Left kidney (tissue), 2 donors: Measurements from ENCODE around the gene ADCK1. TPM values are rescaled to one million over a fixed set of nuclear protein-coding genes. Genes with fewer than 3 reads are reported as not detected.
"Not testable (repeated sequence)": the region's sequence is repeated elsewhere in the genome, so short reads cannot be mapped to it uniquely, and the experiment has no call there.

Experiments
- DNase-seq: peaks from one replicate; pipeline ENCODE4 v3.0.0-alpha.2; 2013
- polyA plus RNA-seq: library from polyadenylated mRNA; unstranded; fragments of 120-200 nt; gene quantifications from one replicate; pipeline ENCODE4 v1.2.1, GENCODE V29; 2013; ENCODE audit not compliant: insufficient read length

The ADCK1 gene
- polyA plus RNA-seq, 1 donor = 11.9 TPM

DNA sequence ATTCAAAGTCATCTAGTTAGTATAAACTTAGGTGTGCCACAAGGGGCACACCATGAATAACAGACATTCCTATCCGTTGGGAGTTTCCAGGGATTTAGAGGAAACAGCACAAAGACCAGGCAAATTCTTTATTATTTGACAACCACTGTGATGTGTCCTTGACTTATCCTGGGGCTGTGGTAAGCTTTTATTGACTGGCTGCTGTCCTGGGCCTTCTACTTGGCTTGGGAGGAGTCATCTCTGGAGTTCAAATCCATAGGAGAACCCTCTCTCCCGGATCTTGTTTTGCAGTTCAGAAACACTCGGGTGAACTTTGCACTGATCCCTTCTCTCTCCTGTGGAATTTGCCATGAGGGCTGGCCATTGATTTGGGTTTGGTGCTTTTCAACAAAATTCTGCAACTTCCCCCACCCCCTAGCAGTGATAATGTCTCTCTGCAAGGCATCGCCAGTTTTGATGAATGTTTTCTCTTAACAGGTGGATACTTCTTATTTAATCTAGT is 136.3 kb downstream of the ADCK1 start:
- no peak for DNase-seq

DNA sequence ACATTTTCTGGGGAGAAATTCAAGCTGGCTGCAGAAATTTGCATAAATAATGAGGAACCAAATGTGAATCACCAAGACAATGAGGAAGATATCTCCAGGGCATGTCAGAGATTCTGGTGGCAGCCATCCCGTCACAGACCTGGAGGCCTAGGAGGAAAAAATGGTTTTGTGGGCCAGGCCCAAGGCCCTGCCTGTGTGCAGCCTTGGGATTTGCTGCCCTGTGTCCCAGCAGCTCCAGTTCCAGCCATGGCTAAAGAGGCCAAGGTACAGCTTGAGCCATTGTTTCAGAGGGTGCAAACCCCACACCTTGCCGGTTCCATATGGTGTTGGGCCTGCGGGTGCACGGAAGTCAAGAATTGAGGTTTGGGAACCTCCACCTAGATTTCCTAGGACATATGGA is 147.5 kb downstream of the ADCK1 start:
- no peak for DNase-seq

DNA sequence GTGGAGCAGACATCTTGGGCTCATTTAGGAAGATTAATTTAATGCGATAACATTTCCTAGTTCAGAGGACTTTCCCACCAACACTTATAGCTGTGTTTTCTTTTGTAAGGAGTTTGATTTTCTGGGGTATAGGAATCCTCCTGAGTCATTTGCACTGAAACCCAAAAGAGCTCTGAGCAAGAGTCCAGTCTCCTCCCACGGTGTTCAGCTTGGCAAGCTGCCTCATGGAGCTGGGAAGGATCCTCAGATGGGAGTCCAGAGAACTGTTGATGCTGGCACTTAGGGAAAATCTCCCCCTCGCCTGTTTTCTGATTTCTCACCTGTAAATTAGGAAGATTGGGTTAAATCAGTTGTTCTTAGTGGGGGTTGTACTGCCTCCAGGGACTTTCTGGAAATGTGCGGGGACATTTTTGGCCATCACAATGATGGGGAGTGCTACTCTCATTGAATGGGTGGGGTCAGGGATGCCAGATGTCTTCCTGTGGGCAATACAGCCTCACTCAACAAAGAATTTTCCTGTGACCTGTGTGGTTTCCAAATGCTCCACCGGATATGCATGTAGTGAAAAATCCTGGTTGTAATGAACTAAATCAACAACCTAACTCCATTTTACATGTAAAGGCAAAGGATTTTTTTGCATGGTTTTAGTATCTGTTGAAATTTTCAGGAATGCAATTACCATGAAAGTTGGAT is 150.6 kb downstream of the ADCK1 start:
- DNase-seq = no peak

DNA sequence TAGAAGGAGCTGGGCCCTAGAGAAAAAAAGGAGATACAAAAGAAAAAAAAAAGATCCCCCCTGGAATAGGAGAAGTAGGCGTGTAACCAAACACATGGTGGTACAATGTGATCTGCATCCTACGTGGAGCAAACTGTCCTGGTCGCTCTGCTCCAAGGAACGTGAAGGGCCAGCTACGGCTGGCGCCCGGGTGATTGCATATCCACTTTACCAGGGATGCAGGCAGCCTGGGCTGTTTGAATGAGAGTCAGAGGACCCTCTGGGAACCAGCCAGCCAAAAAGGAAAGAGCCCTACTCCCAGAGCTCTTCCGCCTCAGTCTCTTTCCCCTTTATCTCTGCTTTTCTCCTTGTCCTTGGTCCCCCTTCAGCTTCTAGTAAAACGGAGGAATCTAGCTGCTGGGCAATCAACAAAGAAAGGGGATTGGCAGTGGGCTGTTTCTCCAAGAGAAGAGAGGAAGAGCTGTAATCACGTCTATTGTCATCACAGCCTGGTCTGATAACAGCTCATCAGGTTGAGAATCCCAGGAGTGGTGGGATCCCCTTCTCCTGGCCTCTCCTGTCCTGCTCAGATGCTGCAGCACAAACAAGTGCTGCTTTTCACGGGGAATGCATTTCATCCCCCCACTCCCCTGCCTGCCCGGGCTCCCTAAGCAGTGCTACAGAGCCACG is 156.0 kb downstream of the ADCK1 start:
- DNase-seq = no peak

DNA sequence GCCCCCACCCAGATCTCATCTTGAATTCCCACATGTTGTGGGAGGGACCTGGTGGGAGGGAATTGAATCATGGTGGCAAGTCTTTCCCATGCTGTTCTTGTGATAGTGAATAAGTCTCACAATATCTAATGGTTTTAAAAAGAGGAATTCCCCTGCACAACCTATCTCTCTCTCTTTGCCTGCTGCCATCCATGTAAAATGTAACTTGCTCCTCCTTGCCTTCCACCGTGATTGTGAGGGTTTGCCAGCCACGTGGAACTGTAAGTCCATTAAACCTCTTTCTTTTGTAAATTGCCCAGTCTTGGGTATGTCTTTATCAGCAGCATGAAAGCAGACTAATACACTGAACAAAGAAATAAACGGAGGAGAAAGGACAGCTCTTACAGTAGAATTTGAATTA is 159.8 kb downstream of the ADCK1 start:
- DNase-seq = not testable (repeated sequence)

DNA sequence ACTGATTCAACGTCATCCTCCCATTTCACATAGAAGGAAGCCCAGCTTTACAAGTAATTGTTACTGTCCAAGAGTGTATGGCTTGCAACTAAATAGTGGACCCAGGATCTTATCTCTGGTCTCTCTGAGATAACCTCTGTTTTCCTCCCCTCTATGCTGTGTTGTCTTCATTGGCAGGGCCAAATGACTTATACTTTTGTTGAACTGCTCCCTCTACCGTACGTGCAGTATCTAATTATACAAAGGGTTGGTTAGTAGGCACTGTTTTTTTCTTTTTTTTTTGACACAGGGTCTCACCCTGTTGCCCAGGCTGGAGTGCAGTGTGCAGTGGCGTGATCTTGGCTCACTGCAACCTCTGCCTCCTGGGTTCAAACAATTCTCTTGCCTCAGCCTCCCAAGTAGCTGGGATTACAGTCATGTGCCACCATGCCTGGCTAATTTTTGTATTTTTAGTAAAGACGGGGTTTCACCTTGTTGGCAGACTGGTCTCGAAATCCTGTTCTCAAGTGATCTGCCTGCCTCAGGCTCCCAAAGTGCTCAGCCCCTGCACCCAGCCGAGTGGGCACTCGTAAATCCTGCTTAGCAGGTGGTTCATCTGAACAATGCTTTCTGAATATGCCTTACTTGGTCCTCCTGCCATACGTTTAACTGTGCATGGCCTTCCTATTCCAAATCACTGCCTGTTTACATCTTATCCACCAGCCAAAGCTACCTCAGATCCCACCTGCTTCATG is 162.1 kb downstream of the ADCK1 start:
- no peak for DNase-seq

DNA sequence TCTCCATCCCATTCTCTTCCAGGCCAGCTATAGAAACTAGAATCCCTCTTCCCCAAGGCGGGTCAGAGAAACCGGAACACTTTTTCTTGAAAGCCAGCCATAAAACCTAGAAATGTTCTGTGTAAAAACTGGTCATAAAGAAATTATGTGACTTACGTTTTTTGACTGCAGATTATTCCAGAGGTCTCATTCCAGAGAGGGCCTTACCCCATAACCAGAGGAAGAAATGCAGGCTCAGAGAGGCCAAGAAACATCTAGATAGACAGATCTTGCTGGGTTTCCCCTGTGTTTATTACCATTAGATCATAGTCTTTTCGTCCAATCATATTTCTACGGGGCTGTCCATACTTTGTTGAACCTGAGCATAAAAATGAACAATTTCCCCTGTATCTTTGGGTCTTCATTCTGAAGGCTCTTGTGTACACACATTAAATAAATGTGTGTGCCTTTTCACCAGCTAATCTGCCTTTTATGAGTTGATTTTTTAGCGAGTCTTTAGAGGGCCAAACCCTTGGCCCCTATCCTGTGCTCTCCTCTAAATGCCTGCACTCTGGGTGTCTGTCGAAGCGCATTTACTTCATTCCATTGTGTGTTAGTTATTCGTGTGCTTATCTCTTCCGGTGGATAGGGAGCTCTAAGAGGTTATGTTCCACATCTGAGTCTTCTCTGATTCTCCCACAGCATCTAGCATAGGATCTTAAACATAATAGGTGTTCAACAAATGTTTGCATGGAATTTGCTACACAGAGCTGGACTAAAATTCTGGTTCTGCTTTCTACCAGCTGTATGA is 163.0 kb downstream of the ADCK1 start:
- DNase-seq = no peak

DNA sequence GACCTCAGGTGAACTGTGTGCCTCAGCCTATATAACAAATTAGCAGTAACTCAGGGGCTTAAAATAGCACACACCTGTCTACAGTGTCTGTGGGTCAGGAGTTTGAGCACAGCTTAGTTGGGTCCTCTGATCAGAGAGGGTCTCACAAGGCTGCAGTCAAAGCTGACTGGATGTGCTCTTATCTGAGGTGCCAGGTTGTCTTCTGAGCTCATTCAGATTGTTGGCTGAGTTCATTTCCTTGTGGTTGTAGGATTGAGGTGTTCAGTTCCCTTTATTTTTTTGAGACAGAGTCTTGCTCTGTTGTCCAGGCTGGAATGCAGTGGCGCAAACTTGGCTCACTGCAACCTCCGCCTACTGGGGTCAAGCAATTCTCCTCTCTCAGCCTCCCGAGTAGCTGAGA is 164.7 kb downstream of the ADCK1 start:
- DNase-seq = no peak

DNA sequence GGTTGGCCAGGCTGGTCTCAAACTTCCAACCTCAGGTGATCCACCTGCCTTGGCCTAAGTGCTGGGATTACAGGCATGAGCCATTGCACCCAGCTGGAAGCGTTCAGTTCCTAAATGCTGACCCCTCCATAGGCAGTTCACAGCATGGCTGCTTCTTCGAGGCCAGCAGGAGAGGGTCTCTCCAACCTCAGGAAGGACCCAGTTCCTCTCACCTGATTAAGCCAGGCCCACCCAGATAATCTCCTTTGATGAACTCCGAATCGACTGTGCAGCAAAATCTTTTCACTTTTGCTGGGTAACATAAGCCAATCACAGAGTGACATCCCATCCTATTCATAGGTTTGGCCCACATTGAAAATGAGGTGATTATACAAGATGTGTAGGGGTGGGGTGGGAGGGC is 165.1 kb downstream of the ADCK1 start:
- DNase-seq = no peak

DNA sequence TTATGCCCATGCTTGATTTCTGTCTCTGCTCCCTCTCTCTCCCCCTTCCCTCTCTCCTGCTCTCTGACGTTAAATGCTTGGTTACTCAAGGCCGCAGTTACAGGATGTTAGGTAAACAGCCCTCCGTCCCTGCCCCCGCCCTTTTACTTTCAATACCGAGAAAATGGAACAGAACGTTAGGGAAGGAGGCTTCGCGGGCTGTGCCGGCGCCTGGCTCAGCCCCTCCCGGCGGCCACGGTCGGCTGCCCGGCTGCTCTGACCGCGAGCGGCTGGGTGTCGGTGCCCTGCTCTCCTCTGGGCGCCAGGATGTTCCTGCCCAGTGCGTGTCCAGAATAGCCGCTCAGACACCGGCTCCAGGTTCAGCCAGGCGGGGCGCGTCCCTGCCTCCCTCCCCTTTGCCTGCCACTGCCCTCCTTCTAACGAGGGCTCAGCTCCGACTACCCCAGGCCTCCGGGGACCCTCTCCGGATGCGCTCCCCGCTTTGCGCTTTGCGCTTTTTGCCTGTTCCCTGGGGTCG is 166.1 kb downstream of the ADCK1 start:
- DNase-seq = peak; percentile 78

DNA sequence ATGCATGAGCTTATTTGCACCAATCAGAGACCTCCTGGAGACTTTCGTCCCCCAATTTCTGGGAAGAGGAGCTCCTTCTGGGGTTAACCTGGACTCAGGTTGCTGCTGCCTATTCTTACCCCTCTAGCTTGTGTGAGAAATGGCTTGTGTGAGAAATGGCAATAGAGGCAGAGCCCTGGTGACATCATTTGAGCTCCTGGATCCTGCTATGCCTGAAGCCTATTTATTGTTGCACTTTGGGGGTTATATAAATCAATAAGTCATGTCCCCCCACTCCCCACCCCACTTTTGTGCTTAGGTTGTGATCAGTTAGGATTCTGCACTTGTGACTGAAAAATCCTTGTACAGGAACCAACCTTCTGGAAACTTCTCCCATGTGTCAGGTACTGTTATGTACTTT is 167.2 kb downstream of the ADCK1 start:
- no peak for DNase-seq

DNA sequence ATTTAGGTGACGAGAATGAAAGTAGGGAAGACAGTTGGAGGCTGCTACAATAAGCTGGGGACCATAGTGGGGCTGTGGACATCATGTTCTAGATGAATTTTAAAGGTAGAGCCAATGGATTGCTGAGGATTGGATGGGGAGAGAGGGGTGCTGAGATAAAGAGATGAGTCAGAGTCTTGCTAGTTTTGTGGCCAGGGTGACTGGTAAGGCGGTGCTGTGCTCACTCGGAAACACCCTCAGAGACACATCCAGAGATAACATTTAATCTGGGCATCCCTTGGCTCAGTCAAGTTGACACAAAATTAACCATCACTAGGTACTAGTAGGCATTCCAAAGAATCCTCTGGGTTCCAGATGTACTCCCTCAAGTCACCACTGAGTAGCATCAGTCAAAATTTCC is 170.7 kb downstream of the ADCK1 start:
- DNase-seq = no peak

DNA sequence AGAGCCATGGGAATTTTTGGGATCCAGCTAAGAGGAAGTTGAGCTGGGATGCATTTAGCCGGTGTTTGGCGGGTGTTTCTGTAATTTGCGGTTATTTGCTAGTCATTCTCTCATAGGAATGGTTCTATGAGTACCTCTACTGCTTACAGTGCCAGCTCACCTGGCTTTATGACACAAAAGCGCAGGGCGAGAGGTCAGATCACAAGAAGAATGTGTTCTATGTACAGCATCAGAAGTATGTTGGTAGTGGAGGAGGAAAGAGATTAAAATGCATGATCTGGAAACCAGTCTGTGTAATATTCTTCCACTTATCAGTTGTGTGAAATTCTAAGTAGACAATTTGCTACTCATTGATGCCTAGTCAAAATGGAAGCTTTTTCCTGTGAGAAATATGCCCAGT is 173.3 kb downstream of the ADCK1 start:
- no peak for DNase-seq

DNA sequence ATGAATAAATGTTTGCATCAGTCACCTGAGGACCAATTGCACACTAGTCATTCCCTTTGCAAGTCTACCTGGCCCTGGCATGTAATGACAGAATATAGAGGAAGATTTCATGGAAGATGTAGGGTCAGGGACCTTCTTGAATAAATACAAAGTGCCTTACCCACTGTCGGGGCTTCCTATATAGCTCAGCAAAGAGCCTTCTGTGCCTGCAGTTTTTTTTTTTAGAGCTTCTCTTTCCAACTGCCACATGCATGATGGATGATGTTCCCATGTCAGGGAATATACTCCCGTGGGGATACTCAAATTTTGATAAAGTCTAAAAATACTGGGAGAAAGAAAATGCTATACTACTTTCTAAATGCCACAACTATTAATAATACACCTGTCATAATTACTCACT is 176.7 kb downstream of the ADCK1 start:
- DNase-seq = no peak

DNA sequence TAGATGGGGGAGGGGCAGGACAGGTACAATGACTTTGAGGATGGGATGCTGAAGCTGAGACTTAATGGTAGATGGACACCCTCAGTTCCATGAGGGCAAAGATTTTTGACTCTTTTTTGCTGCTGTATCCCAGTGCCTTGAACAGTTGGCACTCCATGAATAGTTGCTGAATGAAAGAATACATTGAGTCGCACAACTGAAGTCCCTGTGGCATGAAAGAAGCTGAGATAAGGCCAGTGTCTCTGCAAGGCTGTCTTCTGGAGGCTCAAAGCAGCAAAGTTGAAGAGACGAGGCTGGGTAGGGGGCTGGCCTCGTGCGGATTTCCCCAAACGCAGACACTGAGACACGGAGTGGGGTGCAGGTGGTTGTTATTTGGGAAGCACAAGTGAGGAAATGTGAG is 179.3 kb downstream of the ADCK1 start:
- no peak for DNase-seq

DNA sequence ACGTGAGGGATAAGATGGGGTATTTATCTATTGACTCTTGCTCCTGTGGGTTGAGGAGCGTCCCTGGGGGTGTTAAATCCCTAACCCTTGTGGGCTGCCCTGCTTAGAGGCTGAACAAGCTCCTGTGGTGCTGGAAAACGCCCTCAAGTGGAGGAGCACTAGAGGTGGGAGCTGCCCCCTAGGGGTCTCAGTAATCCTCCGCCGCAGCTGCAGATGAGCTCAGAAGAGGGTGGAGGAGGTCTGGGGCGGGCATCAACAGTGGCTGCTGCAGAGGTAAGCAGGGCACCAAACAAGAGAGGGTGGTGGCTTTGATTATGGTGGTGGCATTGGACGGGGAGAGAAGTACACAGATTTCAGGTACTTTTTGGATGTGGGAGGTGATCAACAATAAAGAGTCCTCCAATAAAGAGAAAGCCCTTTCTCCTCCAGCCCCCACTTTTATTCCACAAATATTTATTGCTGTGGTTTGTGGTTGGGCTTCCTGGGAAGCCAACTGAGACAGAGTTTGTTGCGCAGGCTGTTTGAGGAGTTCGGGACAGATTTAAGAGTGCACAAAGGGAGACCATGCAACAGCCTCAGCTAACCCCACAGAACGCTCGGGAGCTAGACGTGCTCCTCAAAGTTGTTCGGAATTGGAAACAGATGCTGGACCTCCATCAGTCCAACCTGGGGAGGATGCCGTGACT is 179.9 kb downstream of the ADCK1 start:
- no peak for DNase-seq

DNA sequence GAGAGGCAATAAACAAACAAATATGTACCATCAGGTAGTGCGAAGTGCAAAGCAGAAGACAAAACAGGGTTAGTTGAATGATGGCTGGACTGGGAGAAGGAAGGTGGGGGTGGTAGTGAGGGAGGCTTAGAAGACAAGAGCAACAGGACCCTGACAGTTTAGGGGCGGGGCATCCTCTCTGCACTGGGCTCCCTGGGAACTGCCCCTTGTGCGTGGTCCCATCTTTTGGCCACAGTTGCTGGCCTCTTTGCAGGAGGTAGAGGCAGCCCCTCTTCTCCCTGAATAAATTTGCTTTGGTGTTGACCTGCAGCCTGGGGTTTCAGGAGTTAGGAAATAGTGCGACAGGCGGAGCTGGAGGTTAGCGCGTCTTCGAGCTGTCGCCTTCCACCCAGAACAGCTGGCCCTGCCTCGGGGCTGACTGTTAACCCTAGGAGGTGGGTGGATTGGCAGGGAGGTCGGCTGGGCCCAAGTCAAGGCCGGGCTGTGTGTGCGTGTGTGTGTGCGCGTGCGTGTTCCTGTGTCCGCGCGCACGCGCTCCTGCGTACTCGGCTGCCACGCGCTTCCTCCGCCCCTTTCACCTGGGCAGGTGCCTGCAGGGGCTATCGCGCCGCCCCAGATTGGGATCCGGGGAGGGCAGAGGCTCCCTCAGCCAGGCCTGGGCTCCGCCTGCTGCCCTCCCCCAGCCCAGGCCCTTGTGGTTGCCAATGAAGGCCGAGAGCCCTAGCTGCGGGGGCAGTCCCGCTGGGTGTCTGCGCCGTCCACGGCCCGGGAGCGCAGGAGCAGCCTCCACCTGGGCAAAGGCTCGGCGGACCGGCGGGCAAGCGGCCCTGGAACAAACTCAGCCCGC is 180.8 kb downstream of the ADCK1 start:
- DNase-seq = no peak
